Measurements from ENCODE around the gene RARB.

GRCh38 chr3:25476639-25477038 lies 48.6 kb downstream of the RARB start:
- no peak for TF ChIP-seq L3MBTL2 (conservative IDR thresholded peaks at IDR 0.05)
- TF ChIP-seq HDGF (IDR thresholded peaks at IDR 0.05; ENCODE audit: borderline replicate concordance), result no peak
- TF ChIP-seq FOXM1 (IDR thresholded peaks at IDR 0.05; ENCODE audit: borderline replicate concordance), result no peak
- TF ChIP-seq FOXA1 (IDR thresholded peaks at IDR 0.05), result no peak
